GM19240 (cell line): ENCODE data around the gene NTNG1.
"Not testable (repeated sequence)": the region's sequence is repeated elsewhere in the genome, so short reads cannot be mapped to it uniquely, and the experiment has no call there.

Experiments used
- DNase-seq: peaks from one replicate; pipeline ENCODE4 v3.0.0; 2011; ENCODE audit warnings: low spot score; ENCODE audit not compliant: insufficient read length

NTNG1 gene

DNA sequence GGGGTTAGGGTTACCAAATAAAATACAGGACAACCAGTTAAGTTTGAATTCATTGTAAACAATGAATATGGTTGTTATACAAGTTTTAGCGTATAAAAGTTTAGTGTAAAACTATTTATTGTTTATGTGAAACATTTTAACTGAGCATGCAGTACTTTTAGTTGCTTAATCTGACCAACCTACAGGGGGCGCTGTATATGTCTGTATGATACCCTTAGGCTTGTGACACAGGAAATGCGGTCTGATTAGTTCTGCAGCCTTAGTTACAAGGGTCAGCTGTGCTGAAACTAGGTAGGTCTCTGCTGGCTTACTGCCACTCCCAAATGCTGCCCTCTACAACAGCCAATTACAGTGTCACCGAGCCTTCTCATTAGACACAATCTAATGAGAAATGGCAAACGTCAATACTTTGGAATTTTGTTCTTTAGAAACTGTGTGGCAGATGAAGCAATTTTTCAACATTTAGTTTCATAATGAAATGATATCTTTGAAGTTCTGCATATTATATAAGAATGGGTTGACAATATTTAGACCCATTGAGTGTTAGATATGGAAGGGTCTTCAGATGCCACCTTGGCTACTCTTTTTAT is 56.2 kb downstream of the NTNG1 start:
- DNase-seq, result no peak

DNA sequence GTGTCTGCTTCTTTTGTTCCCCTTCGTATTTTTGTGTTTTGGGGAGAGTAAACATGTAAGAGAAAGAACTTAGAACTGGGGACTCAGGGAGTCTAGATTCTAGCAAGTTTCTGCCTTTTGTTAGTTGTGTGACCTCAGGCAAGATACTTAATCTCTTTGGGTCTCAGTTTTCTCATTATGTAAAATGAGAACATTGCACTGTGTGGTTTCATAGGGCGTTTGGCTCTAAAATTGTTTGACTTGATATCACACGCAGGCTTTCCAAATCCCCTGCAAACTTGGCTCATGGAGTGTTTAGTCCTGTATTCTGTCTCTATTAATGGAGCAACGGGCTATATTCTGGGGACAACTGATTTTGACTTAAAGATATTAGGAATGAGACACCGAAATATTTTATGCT is 57.7 kb downstream of the NTNG1 start:
- DNase-seq, result no peak

DNA sequence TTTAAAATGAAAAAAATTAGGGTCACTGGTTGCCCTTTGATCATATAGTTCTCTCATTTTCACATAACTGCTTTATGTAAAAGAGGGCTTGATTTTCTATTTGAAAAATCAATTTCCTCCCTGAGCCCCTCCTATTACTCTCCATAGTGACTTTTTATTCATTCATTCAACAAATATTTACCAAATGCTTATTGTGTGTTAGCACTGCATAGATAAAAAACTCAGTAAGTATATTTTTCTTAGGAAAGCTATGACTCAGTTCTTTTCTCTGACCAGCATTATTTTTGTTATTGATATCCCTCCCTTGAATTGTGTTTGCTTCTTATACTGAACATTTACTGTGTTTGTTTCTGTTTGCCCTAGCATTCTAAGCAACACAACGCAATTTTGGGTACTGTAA is 59.8 kb downstream of the NTNG1 start:
- no peak for DNase-seq

DNA sequence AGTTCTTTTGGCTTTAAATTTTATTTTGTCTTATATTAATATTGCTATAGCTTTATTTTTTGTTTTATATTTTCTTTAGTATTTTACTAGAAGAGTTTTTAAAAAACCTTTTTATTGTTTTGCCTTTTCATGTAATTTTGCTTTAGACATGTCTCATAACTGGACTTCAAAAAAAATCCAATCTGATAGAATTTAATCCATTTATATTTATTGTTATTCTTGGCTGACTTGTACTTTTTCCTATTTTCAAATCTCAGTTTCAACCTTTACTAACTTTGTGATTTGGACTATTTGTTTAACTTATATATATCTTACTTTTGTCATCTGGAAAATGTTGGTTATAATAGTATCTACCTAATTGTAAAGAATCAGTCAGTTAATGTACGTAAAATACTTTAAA is 61.2 kb downstream of the NTNG1 start:
- DNase-seq, result no peak

DNA sequence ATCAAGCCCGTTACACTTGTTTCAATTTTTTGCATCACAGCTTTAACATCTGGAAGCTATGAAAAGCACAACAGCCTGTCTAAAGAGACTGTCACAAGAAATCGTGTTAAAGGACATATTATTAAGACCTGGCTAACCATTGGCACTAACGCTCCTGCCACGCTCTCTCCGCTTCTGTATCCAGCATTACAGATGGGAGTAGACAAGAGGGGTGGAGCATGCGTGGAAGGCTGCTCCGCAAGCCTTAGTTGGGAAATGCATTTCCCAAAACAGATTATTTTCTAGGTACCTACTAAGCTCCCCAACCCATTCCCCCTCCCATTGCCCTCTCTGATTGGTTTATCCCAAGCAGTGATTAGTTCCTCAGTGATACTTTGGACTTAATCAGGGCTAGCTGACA is 72.4 kb downstream of the NTNG1 start:
- DNase-seq, result no peak

DNA sequence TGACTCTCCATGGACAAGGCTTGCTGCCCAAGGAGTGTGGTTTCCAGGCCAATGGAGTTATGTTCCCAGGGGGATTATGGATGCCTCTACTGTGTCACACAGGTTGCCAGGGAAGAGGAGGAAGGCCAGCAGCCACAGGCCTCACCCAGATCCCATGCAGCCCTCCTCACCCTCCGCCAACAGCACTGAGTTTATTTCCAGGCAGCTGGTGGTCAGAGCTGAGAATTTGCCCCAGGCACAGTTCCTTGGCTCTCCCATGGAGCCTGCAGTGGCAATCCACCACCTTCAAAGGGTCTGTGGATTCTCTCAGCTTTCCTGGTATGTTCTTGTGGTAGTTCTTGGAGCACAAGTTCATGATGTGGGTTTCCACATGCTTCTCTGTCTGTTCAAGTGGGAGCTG is 79.2 kb downstream of the NTNG1 start:
- no peak for DNase-seq

DNA sequence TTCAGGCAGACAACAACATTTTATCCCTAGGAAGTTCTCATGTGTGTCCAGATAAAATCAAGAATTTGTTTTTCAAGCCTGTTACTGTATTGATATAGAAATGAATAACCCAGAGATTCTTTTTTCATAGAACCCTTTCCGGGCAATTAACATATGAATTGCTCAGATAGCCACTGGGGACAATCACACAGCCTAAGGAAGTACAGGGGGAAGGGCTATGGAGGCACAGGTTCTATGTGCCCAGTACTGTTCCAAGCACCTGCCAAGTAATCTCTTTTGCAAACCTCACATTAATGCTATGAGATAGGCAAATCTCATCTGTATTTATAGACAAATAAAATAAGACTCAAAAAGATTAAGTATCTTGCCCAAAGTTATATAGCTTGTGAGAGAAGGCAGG is 84.9 kb downstream of the NTNG1 start:
- DNase-seq, result no peak

DNA sequence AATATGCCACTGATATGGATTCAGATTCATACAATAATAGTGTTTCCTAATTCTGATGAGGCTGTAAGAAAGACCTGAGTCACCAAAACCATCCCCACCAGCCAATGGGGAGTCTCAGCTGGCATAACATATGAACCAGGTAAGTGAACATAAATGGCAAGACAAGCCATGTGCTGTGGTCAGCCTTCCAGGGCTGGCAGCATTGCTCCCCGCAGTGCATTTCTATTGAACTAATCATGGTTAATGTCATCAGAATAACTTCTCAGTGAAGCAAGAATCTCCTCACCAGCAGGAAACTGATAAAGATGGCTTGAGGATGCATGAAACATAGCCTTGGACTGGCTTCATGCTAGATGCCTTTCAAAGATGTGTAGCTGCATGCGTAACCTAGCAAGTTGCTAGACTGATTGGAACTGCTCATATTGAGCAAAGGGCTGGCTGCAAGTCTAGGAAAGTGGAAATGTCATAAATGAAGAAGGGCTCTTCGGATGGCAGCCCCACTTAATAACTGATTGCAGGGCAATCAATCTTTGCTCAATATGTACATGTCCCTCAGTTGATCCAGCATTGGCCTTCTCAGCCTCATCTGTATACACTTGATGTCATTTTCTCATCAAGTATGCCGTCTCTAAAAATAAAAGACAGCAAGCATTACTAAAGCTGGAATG is 88.0 kb downstream of the NTNG1 start:
- no peak for DNase-seq

DNA sequence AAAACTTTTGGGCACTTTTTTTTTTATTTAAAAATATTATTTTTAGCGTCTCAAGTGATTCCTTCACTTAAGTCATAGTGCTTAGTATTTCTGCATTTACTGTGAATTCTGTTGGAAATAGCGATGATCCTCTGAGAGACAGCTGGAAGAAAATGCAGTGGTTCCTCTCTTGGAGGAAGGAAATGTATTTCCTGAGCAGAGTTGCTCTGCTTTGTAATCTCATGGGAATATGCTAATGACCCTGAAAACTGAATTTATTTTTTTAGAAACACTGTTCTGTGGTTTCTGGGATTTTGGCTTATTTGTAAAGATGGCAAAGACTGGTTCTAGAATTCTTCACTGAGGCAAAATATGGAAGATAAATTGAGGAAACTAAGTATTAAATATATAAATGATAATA is 88.9 kb downstream of the NTNG1 start:
- no peak for DNase-seq

DNA sequence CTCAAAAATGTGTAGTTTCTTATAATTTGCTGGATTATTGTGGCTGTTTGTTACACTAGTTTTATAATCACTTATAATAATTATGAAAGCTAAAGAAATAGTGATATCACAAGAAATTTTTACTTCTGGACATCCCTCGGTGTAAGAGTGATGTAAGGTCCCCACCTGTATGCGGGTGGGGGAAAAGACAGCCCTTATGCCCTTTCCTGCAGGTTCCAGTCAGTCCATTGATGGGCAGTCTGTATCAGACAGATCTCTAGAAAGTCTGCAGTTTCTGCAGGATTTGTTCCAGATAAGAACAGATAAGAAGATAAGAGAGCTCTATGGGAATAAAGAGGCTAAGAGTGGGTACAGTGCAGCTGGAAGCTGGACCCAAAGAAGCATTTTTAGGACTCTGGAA is 89.3 kb downstream of the NTNG1 start:
- DNase-seq, result no peak

DNA sequence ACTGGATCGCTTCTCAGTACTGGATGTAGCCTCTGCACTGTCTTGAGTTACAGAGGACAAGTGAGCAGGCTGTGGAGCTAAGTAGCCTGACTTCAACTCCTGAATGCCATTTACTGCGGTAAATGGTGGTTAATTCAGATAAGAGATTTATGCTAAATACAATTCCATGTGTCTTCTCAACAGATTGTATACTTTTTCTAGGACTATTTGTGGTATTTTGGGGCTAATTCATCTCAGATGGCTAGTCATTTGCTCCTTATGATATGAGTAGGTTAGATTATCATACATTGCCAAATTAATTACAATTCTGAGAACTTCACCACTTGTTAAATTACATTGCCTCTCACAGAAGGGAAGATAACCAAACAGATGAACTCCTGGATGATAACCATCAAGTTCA is 90.5 kb downstream of the NTNG1 start:
- DNase-seq, result no peak

DNA sequence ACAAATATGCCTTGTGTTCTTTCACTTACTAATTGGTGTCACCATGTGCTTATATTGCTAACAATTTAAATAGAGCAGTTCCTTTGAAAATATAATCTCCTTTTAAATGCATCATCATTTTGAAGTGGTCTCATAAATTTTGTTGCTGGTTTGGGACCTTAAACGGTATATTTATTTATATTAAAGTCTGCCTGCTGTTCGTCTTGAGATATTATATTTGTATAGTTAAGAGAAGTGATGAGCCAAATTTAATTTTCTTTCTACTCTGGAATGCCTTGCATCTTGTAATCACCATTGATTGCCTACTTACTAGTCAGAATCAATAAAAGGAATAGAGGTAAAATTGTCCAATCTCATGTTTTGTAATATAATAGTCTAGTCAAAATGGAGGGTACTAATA is 91.6 kb downstream of the NTNG1 start:
- no peak for DNase-seq

DNA sequence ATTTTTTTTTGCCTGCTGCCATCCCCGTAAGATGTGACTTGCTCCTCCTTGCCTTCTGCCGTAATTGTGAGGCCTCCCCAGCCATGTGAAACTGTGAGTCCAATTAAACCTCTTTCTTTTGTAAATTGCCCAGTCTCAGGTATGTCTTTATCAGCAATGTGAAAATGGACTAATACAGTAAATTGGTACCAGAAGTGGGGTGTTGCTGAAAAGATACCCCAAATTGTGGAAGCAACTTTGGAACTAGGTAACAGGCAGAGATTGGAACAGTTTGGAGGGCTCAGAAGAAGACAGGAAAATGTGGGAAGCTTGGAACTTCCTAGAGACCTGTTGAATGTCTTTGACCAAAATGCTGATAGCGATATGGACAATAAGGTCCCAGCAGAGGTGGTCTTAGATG is 95.9 kb downstream of the NTNG1 start:
- not testable (repeated sequence) for DNase-seq

DNA sequence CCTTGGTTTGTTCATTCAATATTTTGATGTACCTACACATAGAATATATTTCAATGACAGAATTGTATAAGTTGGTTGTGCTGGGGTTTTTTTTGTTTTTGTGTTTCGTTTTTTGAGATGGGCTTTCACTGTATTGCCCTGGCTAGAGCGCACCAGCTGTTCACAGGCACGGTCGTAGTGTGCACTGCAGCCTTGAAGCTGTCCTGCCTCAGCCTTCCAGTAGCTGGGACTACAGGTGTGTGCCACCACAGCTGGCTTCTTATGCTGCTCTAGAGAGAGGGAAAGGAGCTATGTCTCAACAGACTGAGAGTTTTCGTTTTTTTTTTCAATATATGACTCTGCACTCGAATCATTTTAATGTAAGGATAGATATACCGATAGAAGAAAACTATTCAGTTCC is 102.6 kb downstream of the NTNG1 start:
- DNase-seq, result no peak

DNA sequence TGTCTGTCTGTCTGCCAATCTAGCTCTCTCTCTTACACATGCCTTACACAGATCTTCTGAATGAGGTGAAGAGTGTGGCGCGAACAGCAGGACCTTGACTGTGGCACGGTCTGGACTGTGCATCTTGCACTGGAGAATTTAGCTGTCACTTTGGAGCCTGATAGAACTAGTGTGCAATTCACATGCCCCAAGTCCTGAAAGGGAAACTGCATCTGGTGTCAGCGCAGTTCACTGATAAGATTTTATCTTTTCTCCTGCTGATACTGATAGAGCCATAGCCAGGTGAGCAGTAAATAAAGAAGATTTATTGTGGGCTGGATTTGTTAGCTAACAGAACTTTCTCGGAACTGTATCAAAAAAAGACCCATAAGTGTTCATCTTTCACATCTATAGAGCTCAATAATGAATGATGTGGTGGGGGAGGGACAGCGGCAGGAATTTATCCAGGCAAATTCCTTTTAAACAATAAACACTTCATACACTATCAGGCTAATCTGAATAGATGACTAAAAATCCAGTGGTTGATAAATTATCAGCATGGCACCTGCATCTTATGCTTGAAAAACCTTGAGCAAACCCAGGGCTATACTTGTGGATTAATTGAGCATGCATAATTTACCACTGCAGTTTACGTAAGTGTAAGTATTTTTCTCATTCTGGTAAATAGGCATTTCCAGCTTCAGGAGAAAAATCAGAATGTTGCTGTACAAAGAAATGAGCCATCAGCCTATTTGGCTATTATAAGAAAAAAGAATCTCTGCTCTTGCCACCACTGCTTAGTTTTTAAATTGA is 104.1 kb downstream of the NTNG1 start:
- DNase-seq, result no peak

DNA sequence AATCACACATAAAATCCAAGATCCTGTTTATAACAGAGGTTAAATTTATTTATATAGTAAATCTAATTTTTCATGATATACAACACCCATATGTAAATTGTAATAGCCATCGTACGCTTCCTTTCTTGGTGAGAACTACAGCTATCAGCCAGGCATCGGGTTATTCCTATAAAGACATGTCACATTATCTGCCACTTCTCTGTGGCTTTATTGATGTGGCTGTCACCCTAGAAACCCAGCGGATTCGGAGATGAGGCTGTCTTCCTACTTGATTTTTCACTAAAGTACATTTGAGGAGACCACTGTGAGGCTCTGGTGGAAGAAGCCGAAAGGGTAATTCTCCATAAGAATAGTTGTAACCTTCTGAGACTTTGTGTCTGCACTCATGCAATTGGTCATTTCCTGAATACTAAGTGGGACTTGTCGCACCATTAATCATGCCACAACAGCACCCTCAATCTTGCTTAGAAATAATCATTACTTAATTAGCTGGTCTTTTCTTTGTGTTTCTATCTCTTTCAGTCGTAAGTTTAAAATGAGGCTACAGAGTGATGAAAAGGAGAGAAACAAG is 106.0 kb downstream of the NTNG1 start:
- DNase-seq, result no peak

DNA sequence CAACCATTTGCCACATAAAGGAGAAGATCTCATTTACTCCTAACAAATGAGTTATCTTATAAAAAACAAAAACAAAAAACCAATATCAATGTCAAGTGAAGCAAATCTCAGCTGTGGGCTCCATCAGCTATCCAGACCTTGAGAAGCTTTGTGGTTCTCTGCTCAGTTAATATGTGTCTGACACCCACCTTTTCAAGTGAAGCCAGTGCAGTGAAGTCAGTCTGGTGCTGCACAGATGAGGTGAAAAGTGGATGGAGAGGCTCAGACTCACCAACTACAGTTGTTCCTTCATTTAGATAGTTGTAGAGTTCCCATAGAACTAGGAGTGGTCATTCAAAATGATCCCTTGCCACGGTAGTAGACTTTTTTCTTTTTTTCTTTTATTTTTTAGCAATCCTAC is 106.8 kb downstream of the NTNG1 start:
- DNase-seq, result no peak

DNA sequence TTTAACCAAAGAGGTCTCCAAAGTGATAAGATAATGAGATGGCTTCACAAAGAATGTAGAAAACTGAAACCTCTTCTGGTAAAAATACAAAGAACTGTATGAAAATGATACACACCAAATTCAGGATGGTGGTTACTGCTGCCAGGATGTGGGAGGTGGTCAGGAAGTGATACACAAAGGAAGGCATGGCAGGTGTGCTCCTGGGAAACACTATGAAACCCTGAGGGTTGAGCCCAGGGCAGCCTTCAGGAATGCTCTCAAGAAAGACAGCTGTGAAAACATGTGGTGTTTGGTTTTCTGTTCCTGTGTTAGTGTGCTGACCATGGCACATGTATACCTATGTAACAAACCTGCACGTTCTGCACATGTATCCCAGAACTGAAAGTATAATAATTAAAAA is 109.3 kb downstream of the NTNG1 start:
- DNase-seq, result no peak

DNA sequence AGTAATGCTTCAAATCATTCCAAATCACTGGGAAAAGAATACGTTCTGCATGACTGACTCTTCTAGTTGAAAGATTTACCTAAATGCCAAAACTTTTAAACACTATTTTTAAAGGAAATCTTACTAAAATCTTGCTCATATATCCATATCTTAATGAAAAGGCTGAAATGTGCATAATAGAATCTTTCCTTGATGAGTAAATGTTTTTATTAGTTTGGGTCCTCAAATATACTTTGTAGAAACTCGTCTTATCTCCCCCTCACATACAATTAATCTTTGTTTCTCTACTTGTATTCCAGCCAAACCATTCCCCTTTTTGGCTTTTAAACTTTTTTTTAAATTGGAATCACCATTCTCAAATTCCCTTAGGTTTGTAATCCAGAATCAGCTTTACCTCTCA is 110.2 kb downstream of the NTNG1 start:
- DNase-seq, result no peak

DNA sequence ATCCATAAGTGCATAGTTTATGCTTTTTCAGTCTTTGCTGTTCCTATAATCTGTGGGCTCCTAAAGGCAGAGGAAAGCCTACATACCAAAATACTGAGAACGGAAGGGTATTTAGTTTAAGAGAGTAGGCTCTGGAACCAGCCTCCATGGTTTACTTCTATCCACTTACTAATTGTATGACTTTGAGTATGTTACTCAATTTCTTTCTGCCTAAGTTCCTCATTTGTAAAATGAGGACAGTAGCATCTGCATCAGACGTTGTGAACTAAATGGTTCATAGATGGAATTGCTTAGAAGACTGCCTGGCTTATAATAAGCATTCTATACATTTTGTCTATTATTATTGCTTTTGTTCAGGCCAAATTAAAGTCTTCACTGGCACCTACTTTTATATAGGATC is 111.0 kb downstream of the NTNG1 start:
- no peak for DNase-seq

DNA sequence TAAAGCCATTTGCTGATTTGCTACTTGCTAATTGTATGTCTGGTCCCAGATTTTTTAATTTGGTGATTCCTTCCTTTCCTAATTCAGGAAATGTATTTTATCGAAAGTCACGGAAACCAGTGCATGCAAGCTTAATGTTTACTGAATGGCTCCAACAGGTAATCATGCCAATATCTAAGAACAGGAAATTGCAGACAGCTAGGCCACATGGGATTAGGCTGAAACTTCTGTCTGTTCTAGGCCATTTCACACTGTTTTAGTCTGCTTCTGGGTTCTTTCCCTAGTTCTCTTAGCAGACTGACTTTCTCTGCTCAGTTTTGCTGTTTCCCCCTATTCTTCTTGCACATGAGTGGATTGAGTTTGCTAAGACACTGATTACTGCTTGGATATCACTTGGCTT is 111.4 kb downstream of the NTNG1 start:
- no peak for DNase-seq

DNA sequence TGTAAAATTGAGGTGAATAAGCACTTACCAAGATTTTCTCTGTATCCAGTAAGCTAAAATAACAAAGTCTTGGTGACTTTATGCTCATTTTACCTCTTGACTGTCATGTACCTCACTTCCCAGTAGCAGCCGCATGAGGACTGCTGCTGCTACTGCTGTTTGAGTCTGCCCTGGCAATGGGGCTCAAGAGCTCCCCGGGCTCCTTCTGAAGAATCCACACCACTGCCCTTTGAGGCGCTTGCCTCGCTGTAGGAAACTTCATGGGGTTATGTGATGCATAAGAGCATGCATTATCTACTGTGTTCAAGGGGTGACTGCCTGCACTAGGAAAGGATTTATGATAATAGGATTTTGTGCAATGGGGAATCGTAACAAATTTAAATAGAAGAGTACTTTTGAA is 113.5 kb downstream of the NTNG1 start:
- no peak for DNase-seq

DNA sequence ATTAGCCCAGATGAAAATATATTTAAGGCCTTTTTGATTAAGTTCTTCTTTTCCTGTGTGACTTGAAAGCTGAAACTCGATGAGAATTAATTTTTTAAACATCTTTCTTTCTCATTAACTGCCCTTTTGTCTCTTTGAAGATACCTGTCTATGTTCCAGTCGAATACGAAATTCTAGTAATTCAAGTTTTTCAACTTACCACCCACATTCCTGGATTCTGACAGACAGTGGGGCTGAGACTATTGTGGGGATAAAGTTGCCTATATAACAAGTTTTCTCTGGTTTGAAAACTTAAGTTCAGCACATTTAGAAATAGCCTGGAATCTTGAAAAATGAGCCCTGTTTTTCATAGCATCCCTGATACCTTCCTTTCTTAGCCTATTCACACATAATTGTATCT is 114.6 kb downstream of the NTNG1 start:
- no peak for DNase-seq
